ENCODE measurements around the gene SLC37A1.

The SLC37A1 gene

DNA sequence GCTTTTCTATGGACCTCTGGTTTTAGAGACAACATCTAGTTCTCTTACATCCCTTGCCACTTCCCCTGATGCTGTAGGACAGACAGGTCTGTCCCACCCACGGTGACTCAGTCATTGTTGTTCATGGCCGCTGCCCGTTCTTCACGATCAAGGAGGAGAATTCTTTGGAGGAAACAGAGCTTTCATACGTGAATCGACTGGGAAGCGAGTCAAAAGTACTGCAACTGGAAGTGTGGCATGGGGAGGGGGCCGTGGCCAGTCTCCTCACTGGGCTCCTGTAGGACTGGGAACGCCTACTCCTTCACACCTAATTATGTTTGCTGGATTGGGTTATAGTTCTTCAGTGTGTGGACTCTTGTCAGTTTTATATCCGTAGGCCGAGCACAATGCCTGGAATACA, 4.4 kb upstream of the SLC37A1 start (continued):
- TF ChIP-seq ZSCAN4 (tag by site-specific recombination; IDR thresholded peaks at IDR 0.05) (no peak), ZSCAN23 (tag by site-specific recombination; IDR thresholded peaks at IDR 0.05) (no peak)

- POLR2A ChIA-PET: interaction anchor here (0.6 kb wide), 1 partner anchor 403 kb away, joined by 3 read pairs; no protein-coding TSS in a partner anchor
- TF ChIP-seq PRDM1 (tag by site-specific recombination; IDR thresholded peaks at IDR 0.05): no peak
- TF ChIP-seq, protein P1, sequence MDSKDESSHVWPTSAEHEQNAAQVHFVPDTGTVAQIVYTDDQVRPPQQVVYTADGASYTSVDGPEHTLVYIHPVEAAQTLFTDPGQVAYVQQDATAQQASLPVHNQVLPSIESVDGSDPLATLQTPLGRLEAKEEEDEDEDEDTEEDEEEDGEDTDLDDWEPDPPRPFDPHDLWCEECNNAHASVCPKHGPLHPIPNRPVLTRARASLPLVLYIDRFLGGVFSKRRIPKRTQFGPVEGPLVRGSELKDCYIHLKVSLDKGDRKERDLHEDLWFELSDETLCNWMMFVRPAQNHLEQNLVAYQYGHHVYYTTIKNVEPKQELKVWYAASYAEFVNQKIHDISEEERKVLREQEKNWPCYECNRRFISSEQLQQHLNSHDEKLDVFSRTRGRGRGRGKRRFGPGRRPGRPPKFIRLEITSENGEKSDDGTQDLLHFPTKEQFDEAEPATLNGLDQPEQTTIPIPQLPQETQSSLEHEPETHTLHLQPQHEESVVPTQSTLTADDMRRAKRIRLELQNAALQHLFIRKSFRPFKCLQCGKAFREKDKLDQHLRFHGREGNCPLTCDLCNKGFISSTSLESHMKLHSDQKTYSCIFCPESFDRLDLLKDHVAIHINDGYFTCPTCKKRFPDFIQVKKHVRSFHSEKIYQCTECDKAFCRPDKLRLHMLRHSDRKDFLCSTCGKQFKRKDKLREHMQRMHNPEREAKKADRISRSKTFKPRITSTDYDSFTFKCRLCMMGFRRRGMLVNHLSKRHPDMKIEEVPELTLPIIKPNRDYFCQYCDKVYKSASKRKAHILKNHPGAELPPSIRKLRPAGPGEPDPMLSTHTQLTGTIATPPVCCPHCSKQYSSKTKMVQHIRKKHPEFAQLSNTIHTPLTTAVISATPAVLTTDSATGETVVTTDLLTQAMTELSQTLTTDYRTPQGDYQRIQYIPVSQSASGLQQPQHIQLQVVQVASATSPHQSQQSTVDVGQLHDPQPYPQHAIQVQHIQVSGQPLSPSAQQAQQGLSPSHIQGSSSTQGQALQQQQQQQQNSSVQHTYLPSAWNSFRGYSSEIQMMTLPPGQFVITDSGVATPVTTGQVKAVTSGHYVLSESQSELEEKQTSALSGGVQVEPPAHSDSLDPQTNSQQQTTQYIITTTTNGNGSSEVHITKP (tag by site-specific recombination; IDR thresholded peaks at IDR 0.05): peak; percentile 46; the same call in 1 of the 2 replicates
- CTCF ChIA-PET: interaction anchor here (1.4 to 2.8 kb wide), 2 partner anchors 14 to 51 kb away, joined by 4 to 17 read pairs; no protein-coding TSS in a partner anchor
Observed at GRCh38 chr21:42512346-42513034, 1.2 kb upstream of the SLC37A1 start.

GRCh38 chr21:42513985-42514882, 582 bp downstream of the SLC37A1 start:
- peaks cover 16% of the 10 kb centered on the region for H3K4me1 ChIP-seq (ENCODE audit: control insufficient read depth, insufficient read depth, low read length)
- POLR2A ChIA-PET: interaction anchor here (0.7 to 1.0 kb wide), 2 partner anchors 46 to 379 kb away, joined by 3 to 4 read pairs; partner anchors contain the start of gene NDUFV3
- H3K27ac ChIP-seq (ENCODE audit: extremely low read depth, low read depth, low read length): peak overlapping the region; percentile 61
- H3K36me3 ChIP-seq (ENCODE audit: control insufficient read depth in 2 of 2, insufficient read depth in 1 of 2, low read length in 2 of 2): peaks cover 0 to 11% of the 10 kb centered on the region in 2 experiments; a peak in 2 of 3 replicates
- CTCF ChIA-PET: interaction anchor here (0.5 to 2.8 kb wide), 5 partner anchors 8 to 1235 kb away, joined by 3 to 17 read pairs (median 4); no protein-coding TSS in a partner anchor
- no peaks in the 10 kb centered on the region for H3K9me3 ChIP-seq (ENCODE audit: control insufficient read depth, insufficient read depth, low read depth, low read length)
- peak overlapping the region; percentile 63 for H3K4me3 ChIP-seq (ENCODE audit: low read depth, low read length)
- TF ChIP-seq ZBTB20 (tag by site-specific recombination; IDR thresholded peaks at IDR 0.05) (peak; percentile 97), ZNF214 (tag by site-specific recombination; IDR thresholded peaks at IDR 0.05; ENCODE audit: borderline replicate concordance) (no peak), ZXDB (tag by site-specific recombination; IDR thresholded peaks at IDR 0.05) (peak; percentile 89; the same call in 1 of the 2 replicates), ZBTB11 (tag by site-specific recombination; conservative IDR thresholded peaks at IDR 0.05; ENCODE audit: low read depth) (peak; percentile 36), GLIS1 (tag by site-specific recombination; IDR thresholded peaks at IDR 0.05) (peak; percentile 63), ZNF776 (tag by site-specific recombination; IDR thresholded peaks at IDR 0.05; ENCODE audit: borderline replicate concordance) (no peak)
- TF ChIP-seq, protein P2, sequence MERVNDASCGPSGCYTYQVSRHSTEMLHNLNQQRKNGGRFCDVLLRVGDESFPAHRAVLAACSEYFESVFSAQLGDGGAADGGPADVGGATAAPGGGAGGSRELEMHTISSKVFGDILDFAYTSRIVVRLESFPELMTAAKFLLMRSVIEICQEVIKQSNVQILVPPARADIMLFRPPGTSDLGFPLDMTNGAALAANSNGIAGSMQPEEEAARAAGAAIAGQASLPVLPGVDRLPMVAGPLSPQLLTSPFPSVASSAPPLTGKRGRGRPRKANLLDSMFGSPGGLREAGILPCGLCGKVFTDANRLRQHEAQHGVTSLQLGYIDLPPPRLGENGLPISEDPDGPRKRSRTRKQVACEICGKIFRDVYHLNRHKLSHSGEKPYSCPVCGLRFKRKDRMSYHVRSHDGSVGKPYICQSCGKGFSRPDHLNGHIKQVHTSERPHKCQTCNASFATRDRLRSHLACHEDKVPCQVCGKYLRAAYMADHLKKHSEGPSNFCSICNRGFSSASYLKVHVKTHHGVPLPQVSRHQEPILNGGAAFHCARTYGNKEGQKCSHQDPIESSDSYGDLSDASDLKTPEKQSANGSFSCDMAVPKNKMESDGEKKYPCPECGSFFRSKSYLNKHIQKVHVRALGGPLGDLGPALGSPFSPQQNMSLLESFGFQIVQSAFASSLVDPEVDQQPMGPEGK (tag by site-specific recombination; IDR thresholded peaks at IDR 0.05): peak; percentile 68; the same call in 1 of the 2 replicates
- TF ChIP-seq, protein P3, sequence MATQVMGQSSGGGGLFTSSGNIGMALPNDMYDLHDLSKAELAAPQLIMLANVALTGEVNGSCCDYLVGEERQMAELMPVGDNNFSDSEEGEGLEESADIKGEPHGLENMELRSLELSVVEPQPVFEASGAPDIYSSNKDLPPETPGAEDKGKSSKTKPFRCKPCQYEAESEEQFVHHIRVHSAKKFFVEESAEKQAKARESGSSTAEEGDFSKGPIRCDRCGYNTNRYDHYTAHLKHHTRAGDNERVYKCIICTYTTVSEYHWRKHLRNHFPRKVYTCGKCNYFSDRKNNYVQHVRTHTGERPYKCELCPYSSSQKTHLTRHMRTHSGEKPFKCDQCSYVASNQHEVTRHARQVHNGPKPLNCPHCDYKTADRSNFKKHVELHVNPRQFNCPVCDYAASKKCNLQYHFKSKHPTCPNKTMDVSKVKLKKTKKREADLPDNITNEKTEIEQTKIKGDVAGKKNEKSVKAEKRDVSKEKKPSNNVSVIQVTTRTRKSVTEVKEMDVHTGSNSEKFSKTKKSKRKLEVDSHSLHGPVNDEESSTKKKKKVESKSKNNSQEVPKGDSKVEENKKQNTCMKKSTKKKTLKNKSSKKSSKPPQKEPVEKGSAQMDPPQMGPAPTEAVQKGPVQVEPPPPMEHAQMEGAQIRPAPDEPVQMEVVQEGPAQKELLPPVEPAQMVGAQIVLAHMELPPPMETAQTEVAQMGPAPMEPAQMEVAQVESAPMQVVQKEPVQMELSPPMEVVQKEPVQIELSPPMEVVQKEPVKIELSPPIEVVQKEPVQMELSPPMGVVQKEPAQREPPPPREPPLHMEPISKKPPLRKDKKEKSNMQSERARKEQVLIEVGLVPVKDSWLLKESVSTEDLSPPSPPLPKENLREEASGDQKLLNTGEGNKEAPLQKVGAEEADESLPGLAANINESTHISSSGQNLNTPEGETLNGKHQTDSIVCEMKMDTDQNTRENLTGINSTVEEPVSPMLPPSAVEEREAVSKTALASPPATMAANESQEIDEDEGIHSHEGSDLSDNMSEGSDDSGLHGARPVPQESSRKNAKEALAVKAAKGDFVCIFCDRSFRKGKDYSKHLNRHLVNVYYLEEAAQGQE (tag by site-specific recombination; IDR thresholded peaks at IDR 0.05): 0 out of 2 replicates have a peak, but pooled peaks have one; percentile 39

More at GRCh38 chr21:42512346-42513034, 1.2 kb upstream of the SLC37A1 start:
- H3K9me3 ChIP-seq (ENCODE audit: control insufficient read depth, insufficient read depth, low read depth, low read length): no peaks in the 10 kb centered on the region
- peaks cover 16% of the 10 kb centered on the region for H3K4me1 ChIP-seq (ENCODE audit: control insufficient read depth, insufficient read depth, low read length)
- no peak overlapping the region for H3K27ac ChIP-seq (ENCODE audit: extremely low read depth, low read depth, low read length)
- no peaks in the 10 kb centered on the region for H3K36me3 ChIP-seq (ENCODE audit: control insufficient read depth in 2 of 2, insufficient read depth in 1 of 2, low read length in 2 of 2)
- H3K4me3 ChIP-seq (ENCODE audit: low read depth, low read length): no peak overlapping the region
